Right lobe of liver (tissue), 6 donors: Measurements from ENCODE around the gene TBCD. TPM values are rescaled to one million over a fixed set of nuclear protein-coding genes. Genes with fewer than 3 reads are reported as not detected.

Experiments used
- ATAC-seq, 4 donors: fragments of 200-7000 bp; cut with Tn5 transposase; one replicate each; pipeline ENCODE4 v1.9.1; 2020; ENCODE audit warnings: mild to moderate bottlenecking in 4 of 4, moderate library complexity in 4 of 4
- DNase-seq, 3 donors: peaks; one replicate each; pipeline ENCODE4 v3.0.0-alpha.2; 2020
- H3K27ac ChIP-seq, 3 donors: fragments of 200-600 bp; one replicate each; pipeline ENCODE4 v1.8.0; 2022
- H3K27me3 ChIP-seq, 2 donors: fragments of 200-600 bp; one replicate each; pipeline ENCODE4 v1.8.0; 2022
- H3K36me3 ChIP-seq, 4 donors: fragments of 200-600 bp; sonication (generic) in 1 of 4; one replicate each; pipeline versions ENCODE4 v1.5.1 to v1.8.0; 2017 to 2022; ENCODE audit warnings: control low read depth in 1 of 4
- H3K4me1 ChIP-seq, 4 donors: fragments of 200-600 bp; sonication (generic) in 1 of 4; one replicate each; pipeline versions ENCODE4 v1.5.1 to v1.8.0; 2017 to 2022; ENCODE audit warnings: control low read depth in 1 of 4
- H3K4me3 ChIP-seq, 3 donors: fragments of 200-600 bp; one replicate each; pipeline ENCODE4 v1.8.0; 2022
- H3K9me3 ChIP-seq, 4 donors: fragments of 200-600 bp; sonication (generic) in 1 of 4; one replicate each; pipeline versions ENCODE4 v1.5.1 to v1.8.0; 2017 to 2022; ENCODE audit warnings: control low read depth in 1 of 4
- CTCF ChIP-seq, 4 donors: fragments of 200-600 bp in 3 of 4; fragments of 450-650 bp in 1 of 4; IDR thresholded peaks; one replicate each; pipeline versions ENCODE4 v1.5.1 to v1.8.0; 2016 to 2022; ENCODE audit warnings: antibody characterized with exemption in 4 of 4, mild to moderate bottlenecking in 2 of 4
- POLR2A ChIP-seq: fragments of 450-650 bp; IDR thresholded peaks from one replicate; pipeline ENCODE4 v1.6.1; 2017; ENCODE audit warnings: antibody characterized with exemption, mild to moderate bottlenecking
- WGBS: methylation state at CpG from one replicate; pipeline ENCODE4 v1.1.6; 2018; ENCODE audit warnings: low coverage, low lambda C conversion rate; ENCODE audit not compliant: insufficient coverage; ENCODE audit errors: missing lambda C conversion rate; 5-methylcytosine and 5-hydroxymethylcytosine counted together
- intact Hi-C, 2 donors: fragments of 100-400 bp; cut with DNase I; formaldehyde crosslinking; loops; one replicate each; pipeline versions ENCODE4 v1.11.2 to v1.14.1; 2022
- total RNA-seq, 6 experiments: library from RNA; depleted of rRNA in 2 of 6; stranded (reverse); fragments of >200 nt in 2 of 6; fragmentation: NEBNext Ultra II Directional in 3 of 6; extraction: Animal tissue kit (Norgen Biotek cat#: 25700) in 3 of 6; gene quantifications; one replicate each; pipeline versions ENCODE4 v1.1.0 to v1.2.4, GENCODE V29; 2016 to 2023
- donor health status: DM: no; HTN: yes; CAD: no.
- donor health status: DM: no; HTN: no; CAD: no.
- donor health status: DM: no; HTN: no; CAD: no.
- donor health status: DM: no; HTN: yes; CAD: no.
- donor health status: DM: no; HTN: yes; CAD: no.

Gene TBCD
- total RNA-seq, 6 experiments from 2014 or later: 28.0 to 55.7 (median 41.3) TPM

GRCh38 chr17:82716203-82717010 lies 35.5 kb upstream of the TBCD start, which contains the start of gene FN3KRP:
TSS of gene FN3KRP (plus strand) at chr17:82716706. CDS start at chr17:82716756, 50 bp downstream.
- intact Hi-C loops: loop anchor here in 1 of 2 donors (10.0 kb wide), 1 partner anchor 48 kb away; no protein-coding TSS in a partner anchor
- TF ChIP-seq POLR2A (peak; percentile 49), CTCF (IDR thresholded peaks at IDR 0.05) (no peak)
- WGBS: under 1% methylated on average over 46 of the region's 75 CpGs
- ATAC-seq (peak; percentile 87 to 96 (median 90)), DNase-seq (peak; percentile 92 to 96 (median 93))
- Histone ChIP-seq H3K27ac (peak within 1 kb of the TSS in 2 of 3 donors; percentile 77 to 92), H3K36me3 (peaks cover 0 to 13% (median 1%) of the 10 kb centered on the region in 4 donors), H3K9me3 (no peaks in the 10 kb centered on the region), H3K4me3 (peak within 1 kb of the TSS; percentile 84 to 96 (median 95)), H3K27me3 (no peaks in the 10 kb centered on the region), H3K4me1 (peaks cover 0 to 16% (median 0%) of the 10 kb centered on the region in 4 donors)

- intact Hi-C loops: loop anchor here in 1 of 2 donors (10.0 kb wide), 1 partner anchor 46 kb away; no protein-coding TSS in a partner anchor
- DNase-seq (no peak), ATAC-seq (no peak)
- Histone ChIP-seq H3K4me3 (no peak overlapping the region), H3K4me1 (peaks cover 0 to 16% (median 0%) of the 10 kb centered on the region in 4 donors), H3K27ac (no peak overlapping the region), H3K9me3 (no peaks in the 10 kb centered on the region), H3K27me3 (no peaks in the 10 kb centered on the region), H3K36me3 (peaks cover 0 to 13% (median 3%) of the 10 kb centered on the region in 4 donors)
- 97% methylated on average over 11 of the region's 18 CpGs for WGBS
- no peak for TF ChIP-seq CTCF (IDR thresholded peaks at IDR 0.05)
These were observed 32.7 kb upstream of the TBCD start for GRCh38 chr17:82718986-82719685.

GRCh38 chr17:82720204-82720603 lies 31.7 kb upstream of the TBCD start:
- TF ChIP-seq CTCF (IDR thresholded peaks at IDR 0.05) (no peak), POLR2A (no peak)
- DNase-seq (no peak), ATAC-seq (no peak)
- Histone ChIP-seq H3K27ac (no peak overlapping the region), H3K36me3 (peaks cover 0 to 13% (median 3%) of the 10 kb centered on the region in 4 donors), H3K9me3 (no peaks in the 10 kb centered on the region), H3K27me3 (no peaks in the 10 kb centered on the region), H3K4me1 (peaks cover 0 to 16% (median 0%) of the 10 kb centered on the region in 4 donors), H3K4me3 (no peak overlapping the region)
- 90% methylated on average over 3 of the region's 19 CpGs for WGBS
- intact Hi-C loops: no loop called here

- TF ChIP-seq CTCF (IDR thresholded peaks at IDR 0.05) (no peak), POLR2A (no peak)
These were observed 29.4 kb upstream of the TBCD start for GRCh38 chr17:82722341-82723013.

More at GRCh38 chr17:82722341-82723013, 29.4 kb upstream of the TBCD start:
- peaks cover 0 to 25% (median 4%) of the 10 kb centered on the region in 4 donors for H3K36me3 ChIP-seq
- no peaks in the 10 kb centered on the region for H3K9me3 ChIP-seq
- H3K27ac ChIP-seq: no peak overlapping the region
- WGBS: 70% methylated on average over 9 of the region's 19 CpGs
- peak in 1 of 4 donors; percentile 47 for ATAC-seq
- DNase-seq: no peak
- no peaks in the 10 kb centered on the region for H3K27me3 ChIP-seq
- intact Hi-C loops: no loop called here
- no peak overlapping the region for H3K4me3 ChIP-seq
- H3K4me1 ChIP-seq: peaks cover 0 to 5% (median 0%) of the 10 kb centered on the region in 4 donors
